Activated T-cell treated with anti-CD3 and anti-CD28 coated beads, Interleukin-2, amount 50 U/mL, for 72 hours (primary cell): ENCODE measurements around the gene CALR. TPM values are rescaled to one million over a fixed set of nuclear protein-coding genes. Genes with fewer than 3 reads are reported as not detected.

Source experiments
- ATAC-seq, 2 donors: fragments of 150-1000 bp; cut with Tn5 transposase; replicated peaks in 1 of 2; 2 replicates each; pipeline ENCODE4 v1.10.0; 2021; ENCODE audit warnings: moderate library complexity in 2 of 2, mild to moderate bottlenecking in 1 of 2
- DNase-seq, 2 donors: peaks; one replicate each; pipeline ENCODE4 v3.0.0; 2021 to 2022; ENCODE audit warnings: mixed read lengths in 1 of 2
- H3K27ac Mint-ChIP-seq: one replicate; pipeline ENCODE4 v1.8.0; 2022; ENCODE audit warnings: mild to moderate bottlenecking, moderate library complexity, mixed read lengths
- H3K27me3 Mint-ChIP-seq: one replicate; pipeline ENCODE4 v1.8.0; 2022; ENCODE audit warnings: low read depth, mixed read lengths
- H3K36me3 Mint-ChIP-seq, 2 donors: one replicate each; pipeline ENCODE4 v1.8.0; 2022; ENCODE audit warnings: mixed read lengths in 2 of 2, mild to moderate bottlenecking in 1 of 2; ENCODE audit not compliant: insufficient read depth in 2 of 2
- H3K4me1 Mint-ChIP-seq: one replicate; pipeline ENCODE4 v1.8.0; 2022; ENCODE audit warnings: low read depth, mixed read lengths
- H3K4me3 Mint-ChIP-seq, 2 donors: one replicate each; pipeline ENCODE4 v1.8.0; 2022; ENCODE audit warnings: mild to moderate bottlenecking in 2 of 2, mixed read lengths in 2 of 2, moderate library complexity in 2 of 2
- H3K9me3 Mint-ChIP-seq, 2 donors: one replicate each; pipeline ENCODE4 v1.8.0; 2022; ENCODE audit warnings: mixed read lengths in 2 of 2
- total RNA-seq, 2 donors: library from RNA; stranded (reverse); gene quantifications; one replicate each; pipeline ENCODE4 v1.2.3, GENCODE V29; 2022

Gene CALR
- total RNA-seq, 2 donors from 2014 or later, result 458 to 489 TPM

GRCh38 chr19:12939975-12940423, 1.6 kb downstream of the CALR start:
- Mint-ChIP-seq H3K27me3 (no peaks in the 10 kb centered on the region), H3K36me3 (peaks cover 25 to 48% of the 10 kb centered on the region in 2 donors), H3K4me1 (peaks cover 86% of the 10 kb centered on the region), H3K9me3 (no peaks in the 10 kb centered on the region), H3K27ac (peak overlapping the region; percentile 94), H3K4me3 (peak overlapping the region; percentile 96 to 100)
- ATAC-seq (no peak), DNase-seq (no peak)

- H3K9me3 Mint-ChIP-seq, result no peaks in the 10 kb centered on the region
- H3K27ac Mint-ChIP-seq, result peak overlapping the region; percentile 72
- no peak for ATAC-seq
- peaks cover 29 to 55% of the 10 kb centered on the region in 2 donors for H3K36me3 Mint-ChIP-seq
- peaks cover 92% of the 10 kb centered on the region for H3K4me1 Mint-ChIP-seq
- H3K27me3 Mint-ChIP-seq, result no peaks in the 10 kb centered on the region
- DNase-seq, result no peak
- peak overlapping the region; percentile 96 to 100 for H3K4me3 Mint-ChIP-seq
Observed at GRCh38 chr19:12940897-12941296, 2.5 kb downstream of the CALR start.

GRCh38 chr19:12943437-12944044, 5.1 kb downstream of the CALR start:
- ATAC-seq (no peak), DNase-seq (no peak)
- Mint-ChIP-seq H3K4me3 (peak overlapping the region; percentile 14 to 59), H3K36me3 (peaks cover 30 to 61% of the 10 kb centered on the region in 2 donors), H3K27ac (peak overlapping the region; percentile 58), H3K27me3 (no peaks in the 10 kb centered on the region), H3K4me1 (peaks cover 79% of the 10 kb centered on the region), H3K9me3 (no peaks in the 10 kb centered on the region)

DNA sequence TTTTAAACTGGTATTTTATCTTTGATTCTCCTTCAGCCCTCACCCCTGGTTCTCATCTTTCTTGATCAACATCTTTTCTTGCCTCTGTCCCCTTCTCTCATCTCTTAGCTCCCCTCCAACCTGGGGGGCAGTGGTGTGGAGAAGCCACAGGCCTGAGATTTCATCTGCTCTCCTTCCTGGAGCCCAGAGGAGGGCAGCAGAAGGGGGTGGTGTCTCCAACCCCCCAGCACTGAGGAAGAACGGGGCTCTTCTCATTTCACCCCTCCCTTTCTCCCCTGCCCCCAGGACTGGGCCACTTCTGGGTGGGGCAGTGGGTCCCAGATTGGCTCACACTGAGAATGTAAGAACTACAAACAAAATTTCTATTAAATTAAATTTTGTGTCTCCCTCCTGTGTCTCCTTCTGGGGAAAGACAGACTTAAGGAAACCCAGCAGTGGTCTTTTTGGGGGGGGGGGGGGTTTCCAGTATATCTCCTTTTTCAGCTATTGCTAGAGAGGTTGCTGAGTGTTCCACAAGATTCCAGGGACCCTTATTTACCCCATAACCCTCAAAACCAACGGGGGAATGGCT, 5.8 kb downstream of the CALR start:
- Mint-ChIP-seq H3K4me3 (peak overlapping the region; percentile 23 to 95), H3K27me3 (no peaks in the 10 kb centered on the region), H3K36me3 (peaks cover 25 to 56% of the 10 kb centered on the region in 2 donors), H3K9me3 (no peaks in the 10 kb centered on the region), H3K4me1 (peaks cover 73% of the 10 kb centered on the region), H3K27ac (peak overlapping the region; percentile 99)
- ATAC-seq (no peak), DNase-seq (no peak)

GRCh38 chr19:12945479-12946091, 7.2 kb downstream of the CALR start, which contains the start of gene RAD23A:
Gene RAD23A, plus strand, starts transcription at chr19:12945862. Its CDS starts 87 bp downstream, at chr19:12945949.
- DNase-seq (peak; percentile 98 to 99), ATAC-seq (peak; percentile 80 to 82)
- H3K27me3 Mint-ChIP-seq, result no peaks in the 10 kb centered on the region
- H3K36me3 Mint-ChIP-seq, result peaks cover 23 to 54% of the 10 kb centered on the region in 2 donors
- peak within 1 kb of the TSS; percentile 99 for H3K27ac Mint-ChIP-seq
- H3K4me3 Mint-ChIP-seq, result peak within 1 kb of the TSS; percentile 94 to 95
- no peaks in the 10 kb centered on the region for H3K9me3 Mint-ChIP-seq
- peaks cover 68% of the 10 kb centered on the region for H3K4me1 Mint-ChIP-seq

GRCh38 chr19:12946092-12946721, 7.8 kb downstream of the CALR start:
- H3K36me3 Mint-ChIP-seq, result peaks cover 20 to 52% of the 10 kb centered on the region in 2 donors
- no peaks in the 10 kb centered on the region for H3K27me3 Mint-ChIP-seq
- no peaks in the 10 kb centered on the region for H3K9me3 Mint-ChIP-seq
- ATAC-seq, result peak; percentile 47 to 56
- DNase-seq, result peak; percentile 61 to 63
- H3K4me3 Mint-ChIP-seq, result peak overlapping the region; percentile 94 to 95
- H3K27ac Mint-ChIP-seq, result peak overlapping the region; percentile 95
- peaks cover 64% of the 10 kb centered on the region for H3K4me1 Mint-ChIP-seq

DNA sequence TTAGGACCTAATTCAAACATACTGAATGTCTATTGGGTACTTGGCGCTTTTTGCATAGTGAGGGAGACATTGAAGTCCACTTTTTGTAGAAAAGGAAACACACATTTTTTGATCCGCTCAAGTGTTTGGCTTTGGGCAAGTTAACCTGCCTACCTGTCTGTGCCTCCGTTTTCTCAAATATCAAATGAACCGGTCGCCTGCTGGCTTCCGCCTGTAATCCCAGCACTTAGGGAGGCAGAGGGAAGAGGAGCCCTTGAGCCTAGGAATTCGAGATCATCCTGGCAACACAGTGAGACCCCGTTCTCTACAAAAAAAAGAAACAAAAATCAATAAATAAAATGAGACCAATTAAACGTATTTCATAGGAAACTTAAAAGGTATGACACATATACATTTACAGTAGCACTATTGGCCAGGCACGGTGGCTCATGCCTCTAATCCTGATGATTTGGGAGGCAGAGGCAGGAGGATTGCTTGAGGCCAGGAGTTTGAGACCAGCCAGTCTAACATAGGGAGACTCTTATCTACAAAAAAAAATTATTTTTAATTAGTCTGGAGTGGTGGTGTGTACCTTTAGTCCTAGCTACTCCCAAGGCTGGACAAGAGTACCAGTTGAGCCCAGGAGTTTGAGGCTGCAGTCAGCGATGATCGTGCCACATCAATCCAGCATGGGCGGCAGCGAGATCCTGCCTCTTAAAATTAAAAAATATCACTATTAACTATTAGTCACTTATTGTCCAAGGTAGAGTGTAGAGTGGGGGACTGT, 8.5 kb downstream of the CALR start:
- Mint-ChIP-seq H3K36me3 (peaks cover 20 to 55% of the 10 kb centered on the region in 2 donors), H3K9me3 (no peaks in the 10 kb centered on the region), H3K27me3 (no peaks in the 10 kb centered on the region), H3K27ac (peak overlapping the region; percentile 95), H3K4me1 (peaks cover 57% of the 10 kb centered on the region), H3K4me3 (peak overlapping the region; percentile 94 to 95)
- ATAC-seq (no peak), DNase-seq (no peak)

- no peak for ATAC-seq
- H3K27ac Mint-ChIP-seq, result peak overlapping the region; percentile 38
- H3K9me3 Mint-ChIP-seq, result no peaks in the 10 kb centered on the region
Observed at GRCh38 chr19:12947702-12948611, 9.5 kb downstream of the CALR start.

GRCh38 chr19:12948612-12949362, 10.4 kb downstream of the CALR start:
- H3K36me3 Mint-ChIP-seq, result peaks cover 14 to 45% of the 10 kb centered on the region in 2 donors
- no peaks in the 10 kb centered on the region for H3K27me3 Mint-ChIP-seq
- no peak for DNase-seq
- ATAC-seq, result no peak
- H3K27ac Mint-ChIP-seq, result peak overlapping the region; percentile 38
- H3K4me3 Mint-ChIP-seq, result no peak overlapping the region
- H3K9me3 Mint-ChIP-seq, result no peaks in the 10 kb centered on the region
- H3K4me1 Mint-ChIP-seq, result peaks cover 54% of the 10 kb centered on the region

More at GRCh38 chr19:12947702-12948611, 9.5 kb downstream of the CALR start:
- Mint-ChIP-seq H3K4me3 (peak overlapping the region in 1 of 2 donors; percentile 47), H3K4me1 (peaks cover 54% of the 10 kb centered on the region), H3K36me3 (peaks cover 18 to 47% of the 10 kb centered on the region in 2 donors), H3K27me3 (no peaks in the 10 kb centered on the region)
- DNase-seq, result no peak

DNA sequence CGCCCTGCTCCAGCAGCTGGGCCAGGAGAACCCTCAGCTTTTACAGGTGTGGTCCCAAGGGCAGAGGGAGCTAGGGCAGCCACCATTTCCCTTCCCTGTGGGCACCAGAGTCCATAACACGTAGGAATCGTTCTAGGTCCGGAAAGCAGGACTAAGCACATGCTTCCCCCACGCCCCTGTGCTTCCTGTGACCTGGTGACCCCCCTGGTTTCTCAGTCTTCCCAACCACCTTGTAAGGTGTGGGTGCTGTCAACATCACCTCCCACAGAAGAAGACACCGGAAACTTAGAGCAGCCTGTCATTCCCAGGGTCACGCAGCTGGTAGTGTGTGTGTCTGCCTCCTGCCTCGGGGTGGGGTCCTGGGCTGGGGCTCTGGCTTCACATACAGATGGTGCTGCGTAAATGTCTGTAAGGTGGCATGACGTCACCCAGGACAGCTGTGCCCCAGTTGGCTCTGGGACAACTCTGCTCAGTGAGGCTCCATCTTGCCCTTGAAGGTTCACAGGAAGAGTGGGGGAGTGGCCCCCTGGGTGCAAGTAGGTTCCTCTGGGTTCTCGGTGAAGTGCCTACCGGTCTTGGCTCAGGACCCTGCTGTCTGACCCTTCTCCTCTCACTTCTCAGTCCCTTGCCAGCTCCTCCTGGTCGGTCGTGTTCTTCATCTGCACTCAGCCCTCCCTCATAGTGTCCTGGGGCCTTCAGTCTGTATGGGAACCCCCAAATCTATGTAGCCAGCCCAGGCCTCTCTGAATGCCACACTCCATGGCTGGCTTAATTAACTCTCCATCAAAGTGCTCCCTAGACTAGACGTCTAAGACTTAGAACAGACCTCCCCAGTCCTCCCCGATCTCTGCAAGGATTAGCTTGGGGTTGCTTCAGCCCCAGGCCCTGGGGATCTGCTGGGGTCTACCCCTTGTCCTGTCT, 11.2 kb downstream of the CALR start:
- Mint-ChIP-seq H3K4me3 (no peak overlapping the region), H3K36me3 (peaks cover 12 to 47% of the 10 kb centered on the region in 2 donors), H3K27ac (peak overlapping the region; percentile 77), H3K27me3 (no peaks in the 10 kb centered on the region), H3K4me1 (peaks cover 54% of the 10 kb centered on the region), H3K9me3 (no peaks in the 10 kb centered on the region)
- DNase-seq (no peak), ATAC-seq (no peak)
